Raji (cell line): ENCODE measurements around the gene DIS3L.

ENCODE experiments used
- POLR2A ChIP-seq: IDR thresholded peaks from 2 replicates; pipeline ENCODE4 v1.6.1; 2011; ENCODE audit warnings: low read depth, low read length, control low read depth; ENCODE audit not compliant: insufficient read depth

The DIS3L gene

GRCh38 chr15:66293419-66294156 is at the start of gene DIS3L:
DIS3L (plus strand) TSS chr15:66293568; CDS start chr15:66293597, 29 bp downstream.
- peak; percentile 81 for TF ChIP-seq POLR2A

- TF ChIP-seq POLR2A, result no peak
Observed at GRCh38 chr15:66246937-66247336, 46.4 kb upstream of the DIS3L start.

- no peak for TF ChIP-seq POLR2A
Observed at GRCh38 chr15:66249605-66250174, 43.7 kb upstream of the DIS3L start.

GRCh38 chr15:66251065-66251789 is 42.1 kb upstream of the DIS3L start:
- TF ChIP-seq POLR2A, result no peak

- no peak for TF ChIP-seq POLR2A
Observed at GRCh38 chr15:66251790-66252684, 41.3 kb upstream of the DIS3L start.

- TF ChIP-seq POLR2A, result no peak
Observed at GRCh38 chr15:66252685-66253417, 40.5 kb upstream of the DIS3L start.

GRCh38 chr15:66253418-66254088 is 39.8 kb upstream of the DIS3L start, which contains the start of gene MEGF11:
MEGF11 (minus strand) TSS chr15:66253750; CDS start chr15:66128403, 125,347 bp downstream.
- no peak for TF ChIP-seq POLR2A

- no peak for TF ChIP-seq POLR2A
Observed at GRCh38 chr15:66254089-66254950, 39.0 kb upstream of the DIS3L start.

GRCh38 chr15:66254951-66255676 is 38.3 kb upstream of the DIS3L start:
- TF ChIP-seq POLR2A, result no peak

- no peak for TF ChIP-seq POLR2A
Observed at GRCh38 chr15:66256692-66257091, 36.7 kb upstream of the DIS3L start.

- TF ChIP-seq POLR2A, result no peak
Observed at GRCh38 chr15:66261056-66261455, 32.3 kb upstream of the DIS3L start.

GRCh38 chr15:66264859-66265513 is 28.4 kb upstream of the DIS3L start:
- no peak for TF ChIP-seq POLR2A
